Loucy (cell line): ENCODE data around the gene LRPPRC.

ENCODE experiments used
- H2AFZ ChIP-seq: fragments of 200-600 bp; sonication (generic); 2 replicates; pipeline ENCODE4 v1.6.0; 2016; ENCODE audit warnings: antibody characterized with exemption, mild to moderate bottlenecking, low read length, moderate library complexity
- H3F3A ChIP-seq: fragments of 200-600 bp; 2 replicates; pipeline ENCODE4 v1.6.0; 2016; ENCODE audit warnings: antibody characterized with exemption, low read depth, mild to moderate bottlenecking
- H3K27me3 ChIP-seq: fragments of 200-600 bp; sonication (generic); 2 replicates; pipeline ENCODE4 v1.6.1; 2014; ENCODE audit warnings: low read length, mild to moderate bottlenecking; ENCODE audit not compliant: insufficient read depth, poor library complexity, severe bottlenecking
- H3K36me3 ChIP-seq: fragments of 200-600 bp; sonication (generic); 2 replicates; pipeline ENCODE4 v1.6.1; 2016; ENCODE audit warnings: low read length; ENCODE audit not compliant: insufficient read depth
- H3K4me1 ChIP-seq: fragments of 200-600 bp; sonication (generic); 2 replicates; pipeline ENCODE4 v1.5.1; 2014; ENCODE audit warnings: low read length, mild to moderate bottlenecking; ENCODE audit not compliant: insufficient read depth, poor library complexity, severe bottlenecking
- H3K4me2 ChIP-seq: fragments of 200-600 bp; sonication (generic); 2 replicates; pipeline ENCODE4 v1.6.0; 2014; ENCODE audit warnings: antibody characterized with exemption, low read length, low read depth, mild to moderate bottlenecking; ENCODE audit not compliant: poor library complexity, severe bottlenecking
- H3K4me3 ChIP-seq: fragments of 200-600 bp; sonication (generic); 2 replicates; pipeline ENCODE4 v1.5.1; 2014; ENCODE audit warnings: low read length, mild to moderate bottlenecking, mixed read lengths; ENCODE audit not compliant: poor library complexity, severe bottlenecking
- H3K79me2 ChIP-seq: fragments of 200-600 bp; sonication (generic); 2 replicates; pipeline ENCODE4 v1.6.1; 2014; ENCODE audit warnings: low read length; ENCODE audit not compliant: insufficient read depth
- H3K9ac ChIP-seq: fragments of 200-600 bp; sonication (generic); 2 replicates; pipeline ENCODE4 v1.6.0; 2014; ENCODE audit warnings: mild to moderate bottlenecking, low read depth, low read length, moderate library complexity; ENCODE audit not compliant: poor library complexity, severe bottlenecking
- H3K9me2 ChIP-seq: fragments of 200-600 bp; sonication (generic); replicated peaks from 2 replicates; pipeline ENCODE4 v1.6.1; 2016; ENCODE audit warnings: low read depth, low read length, mixed read lengths
- H3K9me3 ChIP-seq: fragments of 200-600 bp; sonication (generic); 2 replicates; pipeline ENCODE4 v1.6.1; 2014; ENCODE audit warnings: mild to moderate bottlenecking, antibody characterized with exemption, low read length, low read depth; ENCODE audit not compliant: insufficient read depth
- H4K20me1 ChIP-seq: fragments of 200-600 bp; sonication (generic); 2 replicates; pipeline ENCODE4 v1.6.0; 2014; ENCODE audit warnings: antibody characterized with exemption, low read length, mild to moderate bottlenecking; ENCODE audit not compliant: insufficient read depth, poor library complexity, severe bottlenecking
- EZH2phosphoT487 ChIP-seq: fragments of 200-600 bp; IDR thresholded peaks from 2 replicates; pipeline ENCODE4 v1.6.1; 2018; ENCODE audit warnings: antibody characterized with exemption, mild to moderate bottlenecking, moderate library complexity, borderline replicate concordance
- TF ChIP-seq, protein P1 (sequence below): fragments of 200-600 bp; sonication (generic); conservative IDR thresholded peaks from 2 replicates; pipeline ENCODE4 v1.5.1; 2014; ENCODE audit warnings: mild to moderate bottlenecking, antibody characterized with exemption, low read length

The LRPPRC gene

DNA sequence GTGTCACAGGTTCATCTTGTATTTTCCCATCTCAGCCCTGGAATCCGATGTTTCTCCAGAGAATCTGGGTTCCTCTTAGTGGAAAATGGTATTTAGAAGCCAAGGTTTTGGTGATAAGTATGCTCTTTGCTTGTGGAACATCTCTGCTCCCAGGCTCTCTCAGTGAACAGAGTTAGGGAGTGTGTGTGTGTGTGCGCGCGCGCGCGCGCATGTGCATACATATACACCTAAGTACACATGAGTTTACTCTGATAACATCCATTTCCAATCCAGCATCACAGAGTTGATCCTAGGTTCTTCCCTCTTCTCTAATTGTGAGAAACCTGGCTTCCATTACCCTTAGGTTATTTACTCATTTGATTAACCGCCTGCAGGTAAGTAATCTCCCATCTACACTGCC lies 115.3 kb downstream of the LRPPRC start:
- Histone ChIP-seq H3K9me3 (no peaks in the 10 kb centered on the region), H3K9ac (no peak overlapping the region), H3K79me2 (no peaks in the 10 kb centered on the region), H3F3A (no peaks in the 10 kb centered on the region), H3K27me3 (no peaks in the 10 kb centered on the region), H3K4me2 (no peak overlapping the region), H3K4me1 (peaks cover 4% of the 10 kb centered on the region), H4K20me1 (no peaks in the 10 kb centered on the region), H3K36me3 (no peaks in the 10 kb centered on the region), H3K9me2 (no peaks in the 10 kb centered on the region), H2AFZ (no peak overlapping the region), H3K4me3 (no peak overlapping the region)
- TF ChIP-seq, protein P1, sequence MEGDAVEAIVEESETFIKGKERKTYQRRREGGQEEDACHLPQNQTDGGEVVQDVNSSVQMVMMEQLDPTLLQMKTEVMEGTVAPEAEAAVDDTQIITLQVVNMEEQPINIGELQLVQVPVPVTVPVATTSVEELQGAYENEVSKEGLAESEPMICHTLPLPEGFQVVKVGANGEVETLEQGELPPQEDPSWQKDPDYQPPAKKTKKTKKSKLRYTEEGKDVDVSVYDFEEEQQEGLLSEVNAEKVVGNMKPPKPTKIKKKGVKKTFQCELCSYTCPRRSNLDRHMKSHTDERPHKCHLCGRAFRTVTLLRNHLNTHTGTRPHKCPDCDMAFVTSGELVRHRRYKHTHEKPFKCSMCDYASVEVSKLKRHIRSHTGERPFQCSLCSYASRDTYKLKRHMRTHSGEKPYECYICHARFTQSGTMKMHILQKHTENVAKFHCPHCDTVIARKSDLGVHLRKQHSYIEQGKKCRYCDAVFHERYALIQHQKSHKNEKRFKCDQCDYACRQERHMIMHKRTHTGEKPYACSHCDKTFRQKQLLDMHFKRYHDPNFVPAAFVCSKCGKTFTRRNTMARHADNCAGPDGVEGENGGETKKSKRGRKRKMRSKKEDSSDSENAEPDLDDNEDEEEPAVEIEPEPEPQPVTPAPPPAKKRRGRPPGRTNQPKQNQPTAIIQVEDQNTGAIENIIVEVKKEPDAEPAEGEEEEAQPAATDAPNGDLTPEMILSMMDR = no peak
- no peak for TF ChIP-seq EZH2phosphoT487

DNA sequence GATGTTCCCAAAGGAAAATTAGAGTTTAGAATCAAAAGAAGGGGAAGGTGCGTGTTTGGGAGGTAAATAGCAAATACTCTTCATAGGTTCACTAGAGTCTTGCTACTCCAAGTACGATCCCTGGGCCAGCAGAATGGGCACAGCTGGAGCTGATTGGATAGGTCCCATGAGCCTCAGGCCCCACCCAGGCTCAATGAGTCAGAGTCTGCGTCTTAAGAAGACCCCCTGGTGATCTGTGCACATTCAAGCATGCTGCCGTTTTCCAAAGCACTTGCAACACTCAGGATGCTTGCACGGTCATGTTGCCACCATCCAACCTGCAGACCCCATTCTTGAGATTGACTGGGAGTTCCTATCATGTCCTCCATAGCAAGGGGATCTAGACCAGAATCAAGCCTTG lies 116.5 kb downstream of the LRPPRC start:
- Histone ChIP-seq H3K4me1 (peaks cover 4% of the 10 kb centered on the region), H3K9me2 (no peaks in the 10 kb centered on the region), H2AFZ (no peak overlapping the region), H3K4me2 (no peak overlapping the region), H3K27me3 (no peaks in the 10 kb centered on the region), H3K79me2 (no peaks in the 10 kb centered on the region), H3K9me3 (no peaks in the 10 kb centered on the region), H3K4me3 (no peak overlapping the region), H3K36me3 (no peaks in the 10 kb centered on the region), H4K20me1 (no peaks in the 10 kb centered on the region), H3F3A (no peaks in the 10 kb centered on the region), H3K9ac (no peak overlapping the region)
- no peak for TF ChIP-seq EZH2phosphoT487
- TF ChIP-seq, protein P1 = no peak

DNA sequence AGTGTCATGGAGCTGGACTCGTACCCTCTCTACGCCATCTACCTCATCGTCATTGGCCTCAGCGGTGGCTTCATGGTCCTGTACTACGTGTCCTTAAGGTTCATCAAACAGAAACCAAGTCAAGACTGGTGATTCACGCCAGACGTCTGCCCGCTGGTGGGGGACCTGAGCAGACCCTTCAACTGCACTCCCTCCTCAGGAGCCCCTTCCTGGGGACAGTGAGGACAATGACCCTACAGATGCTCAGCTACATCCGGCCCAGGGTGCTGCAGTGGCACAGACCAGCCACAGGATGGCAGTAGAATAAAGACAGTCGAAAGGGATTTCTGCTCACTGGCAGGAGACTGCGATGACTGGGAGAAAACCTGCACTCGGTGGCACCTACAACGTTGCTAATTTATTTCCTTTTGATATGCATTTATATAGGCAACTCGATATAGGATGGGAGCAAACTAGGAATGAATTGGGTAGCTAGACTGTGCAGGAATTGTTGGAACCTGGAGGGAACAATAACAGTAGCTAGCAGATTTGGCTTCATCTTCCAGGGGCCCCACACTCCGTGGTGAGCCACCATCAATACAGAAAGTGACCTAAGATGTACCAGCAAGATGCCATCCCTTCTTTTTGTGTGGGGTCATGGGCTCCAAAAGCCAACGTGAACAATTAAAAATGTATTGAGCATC lies 117.9 kb downstream of the LRPPRC start:
- Histone ChIP-seq H3K9me2 (no peaks in the 10 kb centered on the region), H2AFZ (peak overlapping the region; percentile 73), H3K9ac (no peak overlapping the region), H4K20me1 (no peaks in the 10 kb centered on the region), H3K79me2 (no peaks in the 10 kb centered on the region), H3K4me2 (peak overlapping the region; percentile 48), H3F3A (no peaks in the 10 kb centered on the region), H3K4me3 (peak overlapping the region; percentile 41), H3K4me1 (peaks cover 4% of the 10 kb centered on the region), H3K27me3 (no peaks in the 10 kb centered on the region), H3K36me3 (no peaks in the 10 kb centered on the region), H3K9me3 (no peaks in the 10 kb centered on the region)
- TF ChIP-seq EZH2phosphoT487 = no peak
- TF ChIP-seq, protein P1 = peak; percentile 98
